Testis (tissue), 3 donors: ENCODE results near the gene DAZAP1. TPM values are rescaled to one million over a fixed set of nuclear protein-coding genes. Genes with fewer than 3 reads are reported as not detected.

ENCODE experiments used
- DNase-seq: peaks from one replicate; pipeline ENCODE4 v3.0.0-alpha.2; 2019
- H3K27ac ChIP-seq, 2 donors: fragments of 200-600 bp; sonication (generic); one replicate each; pipeline ENCODE4 v1.5.1; 2019
- H3K27me3 ChIP-seq: fragments of 200-600 bp; sonication (generic); one replicate; pipeline ENCODE4 v1.5.1; 2019
- H3K36me3 ChIP-seq: fragments of 200-600 bp; sonication (generic); one replicate; pipeline ENCODE4 v1.5.1; 2017; ENCODE audit warnings: low read depth; ENCODE audit errors: missing control alignments
- H3K4me1 ChIP-seq: fragments of 200-600 bp; sonication (generic); one replicate; pipeline ENCODE4 v1.5.1; 2019
- H3K4me3 ChIP-seq, 2 donors: fragments of 200-600 bp; sonication (generic); one replicate each; pipeline ENCODE4 v1.5.1; 2017 to 2019
- H3K9me3 ChIP-seq: fragments of 200-600 bp; sonication (generic); one replicate; pipeline ENCODE4 v1.5.1; 2017
- POLR2A ChIP-seq: fragments of 450-650 bp; IDR thresholded peaks from one replicate; pipeline ENCODE4 v1.6.1; 2017; ENCODE audit warnings: antibody characterized with exemption, mild to moderate bottlenecking, moderate library complexity
- WGBS, 2 donors: methylation state at CpG; one replicate each; pipeline ENCODE4 v1.1.5; 2018; 5-methylcytosine and 5-hydroxymethylcytosine counted together
- intact Hi-C: fragments of 100-400 bp; cut with DNase I; formaldehyde crosslinking; loops from one replicate; pipeline ENCODE4 v1.15.1; 2023; ENCODE audit warnings: low total_unique reads
- polyA plus RNA-seq: library from polyadenylated mRNA; stranded (reverse); fragments of 350-450 nt; fragmentation: Illumina TruSeq; extraction: RNeasy Lipid Tissue Mini Kit (QIAGEN cat#74804); gene quantifications from one replicate; pipeline ENCODE4 v1.2.3, GENCODE V29; 2014; ENCODE audit warnings: low read depth, low replicate concordance; ENCODE audit not compliant: insufficient read depth
- total RNA-seq, 2 donors: library from RNA; depleted of rRNA; stranded (reverse); fragments of >200 nt; gene quantifications; one replicate each; pipeline ENCODE4 v1.2.3, GENCODE V29; 2016
- TF ChIP-seq, protein P1 (sequence below), 3 experiments: fragments of 450-650 bp in 2 of 3; fragments of 200-600 bp in 1 of 3; sonication (generic) in 1 of 3; IDR thresholded peaks; one replicate each; pipeline ENCODE4 v1.5.1; 2016 to 2019; ENCODE audit warnings: antibody characterized with exemption in 3 of 3, mild to moderate bottlenecking in 2 of 3, moderate library complexity in 1 of 3

Gene DAZAP1
- total and polyA plus RNA-seq, 3 donors from 2014 or later = 97.9 to 215 (median 99.6) TPM

DNA sequence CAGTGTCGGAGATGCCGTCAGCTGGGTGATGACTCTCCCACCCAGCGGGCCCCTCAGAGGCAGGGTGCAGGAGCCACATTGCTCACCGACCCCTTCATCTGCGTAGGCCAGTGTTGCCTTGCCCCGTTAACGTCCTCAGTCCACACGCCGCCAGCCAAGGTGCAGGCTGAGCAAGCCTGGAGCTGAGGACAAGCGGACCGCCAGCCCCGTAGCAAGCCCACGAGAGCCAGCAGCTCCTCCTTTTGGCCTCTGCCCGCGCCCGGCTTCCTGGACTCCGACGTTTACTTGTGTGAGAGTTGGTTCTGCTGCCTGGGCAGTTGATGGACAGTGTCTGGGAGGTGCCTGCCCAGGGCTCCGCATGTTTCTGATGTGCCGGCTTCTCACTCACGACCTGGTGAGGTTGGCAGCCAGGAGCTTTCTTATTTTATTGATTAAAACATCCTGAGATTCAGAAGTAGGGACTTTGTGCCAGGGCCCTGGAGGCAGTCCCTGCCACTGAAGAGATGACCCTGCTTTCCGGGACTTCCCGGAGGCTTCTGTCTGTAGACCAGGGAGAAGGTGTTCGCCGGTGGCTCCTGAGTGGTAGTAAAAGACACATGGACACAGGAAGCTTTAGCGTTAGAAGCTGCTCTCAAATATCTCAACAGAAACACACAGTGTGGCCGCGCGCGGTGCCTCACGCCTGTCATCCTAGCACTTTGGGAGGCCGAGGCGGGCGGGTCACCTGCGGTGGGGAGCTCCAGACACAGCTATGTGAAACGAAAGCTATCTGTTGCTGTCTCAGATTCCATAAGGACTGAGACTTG, 5.8 kb downstream of the DAZAP1 start:
- no peak overlapping the region for H3K27ac ChIP-seq
- H3K4me3 ChIP-seq = no peak overlapping the region
- H3K4me1 ChIP-seq = peaks cover 83% of the 10 kb centered on the region
- DNase-seq = no peak
- H3K27me3 ChIP-seq = no peaks in the 10 kb centered on the region
- WGBS, 2 donors = 73 to 88% methylated on average over 19 to 36 of the region's 36 CpGs
- intact Hi-C loops = no loop called here
- no peak for TF ChIP-seq POLR2A
- TF ChIP-seq, protein P1, sequence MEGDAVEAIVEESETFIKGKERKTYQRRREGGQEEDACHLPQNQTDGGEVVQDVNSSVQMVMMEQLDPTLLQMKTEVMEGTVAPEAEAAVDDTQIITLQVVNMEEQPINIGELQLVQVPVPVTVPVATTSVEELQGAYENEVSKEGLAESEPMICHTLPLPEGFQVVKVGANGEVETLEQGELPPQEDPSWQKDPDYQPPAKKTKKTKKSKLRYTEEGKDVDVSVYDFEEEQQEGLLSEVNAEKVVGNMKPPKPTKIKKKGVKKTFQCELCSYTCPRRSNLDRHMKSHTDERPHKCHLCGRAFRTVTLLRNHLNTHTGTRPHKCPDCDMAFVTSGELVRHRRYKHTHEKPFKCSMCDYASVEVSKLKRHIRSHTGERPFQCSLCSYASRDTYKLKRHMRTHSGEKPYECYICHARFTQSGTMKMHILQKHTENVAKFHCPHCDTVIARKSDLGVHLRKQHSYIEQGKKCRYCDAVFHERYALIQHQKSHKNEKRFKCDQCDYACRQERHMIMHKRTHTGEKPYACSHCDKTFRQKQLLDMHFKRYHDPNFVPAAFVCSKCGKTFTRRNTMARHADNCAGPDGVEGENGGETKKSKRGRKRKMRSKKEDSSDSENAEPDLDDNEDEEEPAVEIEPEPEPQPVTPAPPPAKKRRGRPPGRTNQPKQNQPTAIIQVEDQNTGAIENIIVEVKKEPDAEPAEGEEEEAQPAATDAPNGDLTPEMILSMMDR (IDR thresholded peaks at IDR 0.05) = no peak
- H3K9me3 ChIP-seq = no peaks in the 10 kb centered on the region
- no peaks in the 10 kb centered on the region for H3K36me3 ChIP-seq

DNA sequence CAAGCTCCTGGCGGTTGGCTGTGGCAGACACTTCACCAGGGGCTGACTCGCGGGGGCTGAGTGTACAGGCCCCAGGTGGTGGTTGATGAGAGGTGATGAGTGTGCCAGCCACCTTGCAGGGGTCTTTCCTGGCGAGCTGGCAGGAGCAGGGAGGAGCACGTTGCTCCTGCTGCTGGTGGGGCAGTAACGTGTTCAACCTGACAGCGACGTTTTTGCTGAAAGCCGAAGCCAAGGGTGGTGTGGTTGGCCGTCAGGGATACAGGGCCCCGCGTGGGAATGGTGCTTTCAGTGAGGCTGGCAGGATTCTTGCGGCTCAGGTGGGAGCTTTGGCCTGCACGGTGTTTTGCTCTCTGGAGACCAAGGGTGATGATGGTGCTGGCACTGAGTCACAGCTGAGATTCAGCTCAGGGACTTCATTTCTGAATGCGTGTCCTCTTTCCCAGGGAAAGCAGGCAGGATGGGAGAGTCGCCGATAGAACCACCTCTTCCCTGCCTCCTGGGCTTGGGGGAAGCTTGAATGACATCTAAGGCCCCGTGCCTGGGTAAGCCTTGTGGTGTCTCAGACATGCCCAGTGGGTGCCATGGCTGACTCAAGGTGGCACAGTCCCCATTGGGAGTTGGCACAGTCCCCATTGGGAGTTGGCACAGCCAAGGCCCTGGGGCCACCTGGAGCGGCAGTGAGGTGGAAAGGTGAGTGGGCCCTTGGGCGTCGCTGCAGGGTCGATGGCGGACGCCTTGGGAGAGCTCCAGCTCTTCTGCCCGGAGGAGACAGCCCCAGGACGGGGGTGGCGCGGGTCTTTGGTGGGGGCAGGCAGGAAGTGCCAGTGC, 8.8 kb downstream of the DAZAP1 start:
- no peak for DNase-seq
- WGBS, 2 donors = 65 to 69% methylated on average over 16 to 28 of the region's 28 CpGs
- Histone ChIP-seq H3K4me3 (no peak overlapping the region), H3K36me3 (no peaks in the 10 kb centered on the region), H3K27ac (peak overlapping the region; percentile 61 to 82), H3K9me3 (no peaks in the 10 kb centered on the region), H3K27me3 (no peaks in the 10 kb centered on the region), H3K4me1 (peaks cover 65% of the 10 kb centered on the region)
- intact Hi-C loops = no loop called here
- TF ChIP-seq, protein P1 (IDR thresholded peaks at IDR 0.05) = no peak
- no peak for TF ChIP-seq POLR2A

DNA sequence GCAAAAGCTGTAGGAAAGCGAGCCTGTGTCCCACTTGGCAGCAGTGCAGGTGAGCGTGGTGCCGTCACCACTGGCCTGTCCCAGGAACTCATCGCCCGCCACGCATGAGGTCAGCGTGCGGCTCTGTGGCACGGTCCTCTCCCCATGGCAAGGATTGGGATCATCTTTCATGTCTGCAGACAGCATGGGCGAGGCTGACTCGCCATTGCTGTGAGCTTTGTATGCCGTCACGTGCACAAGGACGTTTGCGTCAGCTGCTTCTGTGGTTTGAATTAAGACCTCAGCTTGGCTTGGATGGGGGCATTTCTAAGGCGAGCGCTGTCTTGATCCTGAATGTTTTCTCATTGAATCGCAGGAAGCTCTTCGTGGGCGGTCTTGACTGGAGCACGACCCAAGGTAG, 9.8 kb downstream of the DAZAP1 start:
- intact Hi-C loops = no loop called here
- H3K36me3 ChIP-seq = no peaks in the 10 kb centered on the region
- 72 to 82% methylated on average over 12 to 21 of the region's 21 CpGs for WGBS, 2 donors
- no peak for DNase-seq
- H3K4me3 ChIP-seq = no peak overlapping the region
- H3K27ac ChIP-seq = peak overlapping the region in 1 of 2 donors; percentile 82
- peaks cover 57% of the 10 kb centered on the region for H3K4me1 ChIP-seq
- TF ChIP-seq, protein P1 (IDR thresholded peaks at IDR 0.05) = no peak
- TF ChIP-seq POLR2A = no peak
- no peaks in the 10 kb centered on the region for H3K27me3 ChIP-seq
- H3K9me3 ChIP-seq = no peaks in the 10 kb centered on the region

DNA sequence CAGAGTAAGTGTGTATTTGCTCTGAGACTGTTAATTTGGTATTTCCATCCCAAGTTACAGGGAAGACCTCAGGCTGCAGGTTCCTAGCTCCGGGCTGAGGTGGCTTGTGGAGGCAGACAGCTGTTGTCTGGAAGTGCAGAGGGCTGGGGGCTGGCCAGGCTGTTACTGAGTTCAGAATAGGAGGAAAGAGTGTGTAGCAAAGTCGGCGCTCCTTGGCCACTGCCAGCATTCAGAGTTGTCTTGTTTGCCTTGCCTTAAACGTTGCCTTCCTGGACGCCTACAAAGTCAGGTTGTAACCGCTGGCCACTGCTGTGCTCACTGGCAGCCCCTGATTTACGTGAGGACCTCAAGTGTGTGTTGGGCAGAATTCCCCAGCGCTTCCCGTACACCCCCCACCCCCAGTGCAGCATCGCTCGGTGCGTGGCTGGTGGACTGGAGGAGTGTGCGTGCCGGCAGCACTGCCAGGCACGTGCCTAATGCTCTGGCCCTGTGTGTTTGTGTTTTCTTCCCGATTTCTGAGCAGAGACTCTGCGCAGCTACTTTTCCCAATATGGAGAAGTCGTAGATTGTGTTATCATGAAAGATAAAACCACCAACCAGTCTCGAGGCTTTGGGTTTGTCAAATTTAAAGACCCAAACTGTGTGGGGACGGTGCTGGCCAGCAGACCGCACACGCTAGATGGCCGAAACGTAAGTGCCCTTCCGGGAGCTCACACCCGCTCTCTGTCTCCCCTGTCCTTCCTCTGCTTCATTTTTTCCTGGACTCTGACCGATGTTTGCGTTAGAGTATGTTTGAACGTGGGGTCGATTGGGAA, 10.5 kb downstream of the DAZAP1 start:
- Histone ChIP-seq H3K27me3 (no peaks in the 10 kb centered on the region), H3K4me1 (peaks cover 54% of the 10 kb centered on the region), H3K27ac (peak overlapping the region; percentile 41 to 59), H3K4me3 (no peak overlapping the region), H3K9me3 (no peaks in the 10 kb centered on the region), H3K36me3 (no peaks in the 10 kb centered on the region)
- DNase-seq = peak; percentile 71
- intact Hi-C loops = no loop called here
- no peak for TF ChIP-seq POLR2A
- TF ChIP-seq, protein P1 (IDR thresholded peaks at IDR 0.05) = no peak
- WGBS, 2 donors = 54 to 72% methylated on average over 28 to 30 of the region's 30 CpGs
